Fibroblast of gingiva (primary cell): ENCODE measurements around the gene RNF38.

Experiments
- DNase-seq: peaks from one replicate; pipeline ENCODE4 v3.0.0-alpha.2; 2011; ENCODE audit warnings: low read depth

Gene RNF38

DNA sequence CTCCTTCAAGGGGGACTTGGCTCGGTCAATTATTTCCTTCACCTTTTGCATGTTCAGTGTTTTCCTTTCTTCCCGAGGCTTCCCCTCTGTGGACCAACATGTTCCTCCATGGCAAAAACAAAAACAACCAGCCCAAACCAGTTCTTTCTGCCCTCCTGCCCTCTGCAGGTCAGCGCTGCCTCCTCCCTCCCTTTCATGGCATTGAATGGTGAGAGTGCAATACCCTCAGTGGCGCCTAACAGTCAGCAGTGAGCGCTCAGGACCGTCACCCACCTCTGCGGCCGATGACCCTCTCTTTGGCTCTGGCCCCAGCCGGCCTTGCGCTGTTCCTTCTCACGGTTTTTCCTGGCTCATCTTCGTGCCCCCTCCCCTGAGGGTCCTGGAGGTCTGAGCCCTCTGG, 107.4 kb downstream of the RNF38 start:
- no peak for DNase-seq

DNA sequence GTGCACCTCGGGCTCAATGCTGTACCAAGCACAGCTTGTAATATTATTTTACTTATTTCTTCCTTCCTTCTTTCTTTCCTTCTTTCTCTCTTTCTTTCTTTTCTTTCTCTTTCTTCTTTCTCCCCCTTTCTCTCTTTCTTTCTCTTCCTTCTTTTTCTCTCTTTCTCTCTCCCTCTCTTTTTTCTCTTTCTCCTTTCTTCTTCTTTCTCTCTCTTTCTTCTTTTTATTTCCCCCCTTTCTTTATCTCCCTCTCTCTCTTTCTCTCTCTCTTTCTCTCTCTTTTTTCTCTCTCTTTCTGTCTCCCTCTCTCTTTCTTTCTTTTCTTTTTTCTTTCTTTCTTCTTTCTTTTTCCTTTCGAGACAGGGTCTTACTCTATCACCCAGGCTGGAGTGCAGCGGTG, 109.1 kb downstream of the RNF38 start:
- DNase-seq: no peak

DNA sequence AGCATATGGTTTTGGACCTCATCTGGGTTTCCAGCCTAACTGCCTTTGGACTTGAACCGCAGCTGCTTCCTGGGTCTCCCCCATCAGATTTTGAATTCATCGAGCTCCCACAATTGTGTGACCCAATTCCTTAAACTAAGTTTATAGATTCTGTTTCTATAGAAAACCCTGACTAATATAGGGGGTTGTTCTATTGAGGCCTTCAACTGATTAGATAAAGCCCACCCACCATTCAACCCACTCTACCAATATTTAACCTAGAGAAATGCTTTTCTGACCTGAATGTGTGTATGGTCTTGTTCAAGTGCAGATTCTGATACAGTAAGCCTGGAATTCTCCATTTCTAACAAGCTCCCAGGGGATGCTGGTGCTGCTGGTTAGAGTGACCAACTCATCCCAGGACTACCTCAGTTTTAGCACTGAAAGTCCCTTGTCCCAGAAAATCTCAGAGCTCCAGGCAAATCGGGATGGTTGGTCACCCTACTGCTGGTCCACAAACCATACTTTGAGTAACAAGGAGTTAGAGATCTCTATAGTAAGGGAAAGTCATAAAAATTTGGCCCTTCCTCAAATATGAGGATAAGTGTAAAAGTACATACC, 110.1 kb downstream of the RNF38 start:
- no peak for DNase-seq

DNA sequence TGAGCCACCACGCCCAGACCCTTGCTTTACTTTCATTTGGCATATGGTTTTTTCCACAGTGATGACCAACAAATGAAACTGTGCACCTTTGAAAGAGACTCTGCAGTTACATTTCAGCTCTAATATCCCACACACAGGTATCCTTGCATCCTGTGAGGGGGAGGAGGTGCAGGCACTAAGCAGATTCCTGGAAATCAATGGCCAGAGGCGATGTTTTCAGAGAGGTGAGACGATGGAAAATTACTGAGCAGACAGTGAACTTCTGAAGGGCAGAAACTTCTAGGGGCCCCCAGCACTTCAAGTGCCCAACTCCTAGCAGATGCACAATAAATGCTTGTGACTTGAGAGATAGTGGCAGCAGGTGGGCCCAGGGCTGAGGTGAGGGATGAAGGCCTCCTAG, 112.0 kb downstream of the RNF38 start:
- DNase-seq: no peak
